Right atrium auricular region (tissue), 2 donors: ENCODE data around the gene CRLF1. TPM values are rescaled to one million over a fixed set of nuclear protein-coding genes. Genes with fewer than 3 reads are reported as not detected.
"Not testable (repeated sequence)": the region's sequence is repeated elsewhere in the genome, so short reads cannot be mapped to it uniquely, and the experiment has no call there.

Experiments used
- DNase-seq: peaks from one replicate; pipeline ENCODE4 v3.0.0-alpha.2; 2019; ENCODE audit warnings: low spot score
- H3K27ac ChIP-seq, 2 donors: fragments of 200-600 bp; sonication (generic); 1 replicate in 1 of 2; 2 replicates in 1 of 2; pipeline ENCODE4 v1.5.1; 2016 to 2019
- H3K27me3 ChIP-seq, 2 donors: fragments of 200-600 bp; sonication (generic); one replicate each; pipeline versions ENCODE4 v1.5.1 to v1.6.0; 2017 to 2019
- H3K36me3 ChIP-seq: fragments of 200-600 bp; sonication (generic); one replicate; pipeline ENCODE4 v1.5.1; 2016
- H3K4me1 ChIP-seq, 2 donors: fragments of 200-600 bp; sonication (generic); one replicate each; pipeline versions ENCODE4 v1.5.1 to v1.6.0; 2017 to 2019
- H3K4me3 ChIP-seq, 2 donors: fragments of 200-600 bp; sonication (generic); 1 replicate in 1 of 2; 2 replicates in 1 of 2; pipeline ENCODE4 v1.5.1; 2017 to 2019; ENCODE audit warnings: mild to moderate bottlenecking in 1 of 2, moderate library complexity in 1 of 2
- H3K9me3 ChIP-seq, 2 donors: fragments of 200-600 bp; sonication (generic); one replicate each; pipeline ENCODE4 v1.5.1; 2019
- total RNA-seq, 2 donors: library from RNA; depleted of rRNA; stranded (reverse); fragments of >200 nt; gene quantifications; one replicate each; pipeline ENCODE4 v1.1.0, GENCODE V29; 2016
- TF ChIP-seq, protein P1 (sequence below), 2 donors: fragments of 200-600 bp; sonication (generic); IDR thresholded peaks; one replicate each; pipeline ENCODE4 v1.5.1; 2019; ENCODE audit warnings: antibody characterized with exemption in 2 of 2

CRLF1 gene
- total RNA-seq, 2 donors from 2014 or later, result 71.8 to 73.9 TPM

DNA sequence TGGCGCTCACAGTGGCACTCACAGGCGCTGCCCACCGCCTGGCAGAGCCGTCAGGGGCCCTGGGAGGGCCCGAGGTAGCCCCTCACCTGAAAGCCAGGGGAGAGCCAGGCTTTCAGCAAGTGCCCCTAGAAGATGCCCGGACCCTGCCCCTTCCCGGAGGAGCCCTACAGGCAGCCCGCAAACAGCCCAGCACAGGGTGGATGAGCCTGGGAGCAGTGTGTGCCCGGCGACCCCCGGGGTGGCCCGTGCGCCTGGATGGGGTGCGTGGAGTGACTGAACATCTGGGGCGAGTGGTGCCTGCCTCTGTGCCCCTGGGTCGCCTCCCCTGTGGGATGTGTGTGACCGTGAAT is 1.4 kb downstream of the CRLF1 start:
- peak overlapping the region in 1 of 2 donors; percentile 53 for H3K27ac ChIP-seq
- no peaks in the 10 kb centered on the region for H3K36me3 ChIP-seq
- peak overlapping the region; percentile 32 to 53 for H3K4me3 ChIP-seq
- no peaks in the 10 kb centered on the region for H3K9me3 ChIP-seq
- TF ChIP-seq, protein P1, sequence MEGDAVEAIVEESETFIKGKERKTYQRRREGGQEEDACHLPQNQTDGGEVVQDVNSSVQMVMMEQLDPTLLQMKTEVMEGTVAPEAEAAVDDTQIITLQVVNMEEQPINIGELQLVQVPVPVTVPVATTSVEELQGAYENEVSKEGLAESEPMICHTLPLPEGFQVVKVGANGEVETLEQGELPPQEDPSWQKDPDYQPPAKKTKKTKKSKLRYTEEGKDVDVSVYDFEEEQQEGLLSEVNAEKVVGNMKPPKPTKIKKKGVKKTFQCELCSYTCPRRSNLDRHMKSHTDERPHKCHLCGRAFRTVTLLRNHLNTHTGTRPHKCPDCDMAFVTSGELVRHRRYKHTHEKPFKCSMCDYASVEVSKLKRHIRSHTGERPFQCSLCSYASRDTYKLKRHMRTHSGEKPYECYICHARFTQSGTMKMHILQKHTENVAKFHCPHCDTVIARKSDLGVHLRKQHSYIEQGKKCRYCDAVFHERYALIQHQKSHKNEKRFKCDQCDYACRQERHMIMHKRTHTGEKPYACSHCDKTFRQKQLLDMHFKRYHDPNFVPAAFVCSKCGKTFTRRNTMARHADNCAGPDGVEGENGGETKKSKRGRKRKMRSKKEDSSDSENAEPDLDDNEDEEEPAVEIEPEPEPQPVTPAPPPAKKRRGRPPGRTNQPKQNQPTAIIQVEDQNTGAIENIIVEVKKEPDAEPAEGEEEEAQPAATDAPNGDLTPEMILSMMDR (IDR thresholded peaks at IDR 0.05), result no peak
- DNase-seq, result no peak
- H3K27me3 ChIP-seq, result peaks cover 31 to 42% of the 10 kb centered on the region in 2 donors
- peaks cover 0 to 35% of the 10 kb centered on the region in 2 donors for H3K4me1 ChIP-seq

DNA sequence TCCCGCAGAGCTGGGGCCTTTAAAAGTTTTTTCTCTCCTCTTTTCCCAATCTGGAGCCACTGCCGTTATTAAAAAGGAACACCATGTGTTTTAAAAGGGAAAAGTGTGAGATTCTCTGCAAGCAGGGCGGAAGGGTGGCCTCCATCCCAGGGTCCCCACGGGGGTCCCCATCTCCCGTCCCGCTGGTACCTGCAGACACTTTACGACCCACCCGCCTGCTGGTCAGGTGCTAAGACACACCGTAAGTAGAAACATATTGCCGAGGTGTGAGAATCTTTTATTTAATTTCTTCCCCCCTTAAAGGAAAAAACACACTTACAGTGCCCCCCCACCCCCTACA is 1.8 kb downstream of the CRLF1 start:
- Histone ChIP-seq H3K27ac (peak overlapping the region in 1 of 2 donors; percentile 53), H3K9me3 (no peaks in the 10 kb centered on the region), H3K4me1 (peaks cover 0 to 35% of the 10 kb centered on the region in 2 donors), H3K4me3 (peak overlapping the region; percentile 32 to 53), H3K27me3 (peaks cover 27 to 38% of the 10 kb centered on the region in 2 donors), H3K36me3 (no peaks in the 10 kb centered on the region)
- TF ChIP-seq, protein P1 (IDR thresholded peaks at IDR 0.05), result no peak
- no peak for DNase-seq

DNA sequence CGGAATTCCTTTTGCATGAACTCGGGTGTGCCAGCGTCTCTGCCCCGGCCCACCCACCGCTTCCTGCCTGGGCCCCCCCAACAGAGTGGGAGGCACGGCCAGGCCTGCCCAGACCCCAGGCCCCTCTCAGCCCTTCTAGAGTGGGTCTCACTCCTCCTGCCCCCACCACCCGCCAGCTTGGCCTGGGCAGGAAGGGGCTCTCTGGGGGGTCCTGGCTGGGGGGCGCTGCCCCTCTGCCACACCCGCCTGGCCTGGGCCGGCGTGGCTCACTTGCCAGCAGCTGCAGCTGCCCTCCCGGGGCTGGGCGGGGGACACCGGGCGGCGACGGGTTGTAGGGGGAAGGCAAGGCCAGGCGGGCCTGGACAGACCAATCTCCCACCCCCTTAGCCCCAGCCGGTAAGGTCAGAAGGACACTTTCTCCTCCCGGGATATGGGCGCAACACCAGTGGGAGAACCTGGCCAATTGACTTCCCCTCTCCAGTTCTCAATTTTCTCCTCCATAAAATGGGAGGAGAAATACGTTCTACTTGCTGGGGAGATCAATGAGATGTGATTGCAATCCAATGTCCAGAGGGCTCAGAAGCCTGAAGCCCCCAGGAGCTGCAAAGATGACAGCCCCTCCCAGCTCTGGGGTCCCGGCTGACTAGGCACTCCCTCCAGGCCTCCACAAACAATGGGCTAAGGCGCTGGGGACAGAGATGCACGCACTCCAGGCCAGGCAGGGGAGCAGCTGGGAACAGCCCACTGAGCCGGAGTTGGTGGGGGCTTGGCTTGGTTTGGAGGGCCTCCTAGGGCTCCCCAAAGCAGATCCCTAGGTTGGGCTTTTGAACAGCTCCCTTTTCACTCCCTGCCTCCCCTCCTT is 2.4 kb downstream of the CRLF1 start:
- DNase-seq, result no peak
- H3K4me3 ChIP-seq, result peak overlapping the region; percentile 19 to 53
- no peaks in the 10 kb centered on the region for H3K9me3 ChIP-seq
- H3K27ac ChIP-seq, result peak overlapping the region in 1 of 2 donors; percentile 53
- TF ChIP-seq, protein P1 (IDR thresholded peaks at IDR 0.05), result no peak
- peaks cover 0 to 35% of the 10 kb centered on the region in 2 donors for H3K4me1 ChIP-seq
- no peaks in the 10 kb centered on the region for H3K36me3 ChIP-seq
- H3K27me3 ChIP-seq, result peaks cover 27 to 34% of the 10 kb centered on the region in 2 donors

DNA sequence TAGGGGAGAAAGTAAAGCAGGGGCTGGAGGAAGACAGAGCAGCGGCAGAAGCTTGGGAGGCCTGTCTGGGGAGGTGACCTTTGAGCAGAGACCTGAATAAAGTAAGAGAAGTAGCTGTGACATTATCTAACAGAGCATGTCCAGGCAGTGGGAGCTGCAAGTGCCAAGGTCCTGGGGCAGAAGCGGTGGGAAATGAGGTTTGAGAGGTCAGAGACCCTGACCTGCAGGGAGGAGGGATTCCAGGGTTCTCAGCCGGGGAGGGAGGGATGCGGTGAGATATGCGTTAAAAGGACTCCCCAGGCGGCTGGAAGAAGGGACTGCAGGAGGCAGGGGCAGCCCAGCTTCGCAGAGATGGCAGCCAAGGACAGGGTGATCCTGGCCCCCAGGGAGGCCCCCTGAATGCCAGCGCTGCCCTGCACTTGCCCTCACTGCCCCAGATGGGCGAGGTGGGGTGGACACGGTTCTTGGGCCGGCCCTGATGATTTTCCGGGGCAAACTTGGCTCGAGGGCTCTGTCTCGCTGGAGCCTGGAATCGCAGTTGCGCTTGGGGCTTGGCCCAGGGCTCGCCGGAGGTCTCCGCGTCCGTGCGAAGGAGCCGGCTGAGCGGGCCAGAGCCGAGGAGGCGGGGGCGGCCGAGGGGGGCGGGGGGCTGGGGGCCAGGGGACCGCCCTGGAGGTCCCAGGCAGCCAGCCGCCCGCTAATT is 3.2 kb downstream of the CRLF1 start:
- TF ChIP-seq, protein P1 (IDR thresholded peaks at IDR 0.05), result peak in 1 of 2 donors; percentile 14
- peak overlapping the region in 1 of 2 donors; percentile 53 for H3K4me3 ChIP-seq
- H3K9me3 ChIP-seq, result no peaks in the 10 kb centered on the region
- DNase-seq, result no peak
- peak overlapping the region in 1 of 2 donors; percentile 1 for H3K27ac ChIP-seq
- H3K27me3 ChIP-seq, result peaks cover 27 to 34% of the 10 kb centered on the region in 2 donors
- no peaks in the 10 kb centered on the region for H3K36me3 ChIP-seq
- H3K4me1 ChIP-seq, result peaks cover 0 to 35% of the 10 kb centered on the region in 2 donors

DNA sequence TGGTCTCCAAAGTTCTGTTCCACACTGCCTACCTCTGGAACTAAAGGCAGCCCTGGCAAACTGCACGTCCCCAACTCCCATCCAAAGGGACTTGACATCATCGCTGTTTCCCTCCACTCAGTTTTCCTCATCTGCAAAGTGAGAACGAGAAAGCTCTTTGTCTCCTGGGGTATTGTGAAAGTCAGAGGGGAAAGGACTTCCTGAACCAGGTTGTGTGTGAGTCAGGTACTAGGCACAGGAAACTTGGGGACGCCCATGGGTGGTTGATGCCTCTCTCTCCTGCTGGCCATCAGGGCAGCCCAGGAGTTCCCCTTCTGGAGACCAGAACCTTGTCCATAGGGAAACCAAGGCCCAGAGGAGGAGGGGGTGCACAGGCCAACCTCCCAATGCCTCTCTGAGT is 4.7 kb downstream of the CRLF1 start:
- H3K4me3 ChIP-seq, result no peak overlapping the region
- no peaks in the 10 kb centered on the region for H3K9me3 ChIP-seq
- no peak for DNase-seq
- peaks cover 17 to 22% of the 10 kb centered on the region in 2 donors for H3K27me3 ChIP-seq
- H3K27ac ChIP-seq, result no peak overlapping the region
- H3K4me1 ChIP-seq, result peaks cover 0 to 24% of the 10 kb centered on the region in 2 donors
- TF ChIP-seq, protein P1 (IDR thresholded peaks at IDR 0.05), result no peak
- no peaks in the 10 kb centered on the region for H3K36me3 ChIP-seq

DNA sequence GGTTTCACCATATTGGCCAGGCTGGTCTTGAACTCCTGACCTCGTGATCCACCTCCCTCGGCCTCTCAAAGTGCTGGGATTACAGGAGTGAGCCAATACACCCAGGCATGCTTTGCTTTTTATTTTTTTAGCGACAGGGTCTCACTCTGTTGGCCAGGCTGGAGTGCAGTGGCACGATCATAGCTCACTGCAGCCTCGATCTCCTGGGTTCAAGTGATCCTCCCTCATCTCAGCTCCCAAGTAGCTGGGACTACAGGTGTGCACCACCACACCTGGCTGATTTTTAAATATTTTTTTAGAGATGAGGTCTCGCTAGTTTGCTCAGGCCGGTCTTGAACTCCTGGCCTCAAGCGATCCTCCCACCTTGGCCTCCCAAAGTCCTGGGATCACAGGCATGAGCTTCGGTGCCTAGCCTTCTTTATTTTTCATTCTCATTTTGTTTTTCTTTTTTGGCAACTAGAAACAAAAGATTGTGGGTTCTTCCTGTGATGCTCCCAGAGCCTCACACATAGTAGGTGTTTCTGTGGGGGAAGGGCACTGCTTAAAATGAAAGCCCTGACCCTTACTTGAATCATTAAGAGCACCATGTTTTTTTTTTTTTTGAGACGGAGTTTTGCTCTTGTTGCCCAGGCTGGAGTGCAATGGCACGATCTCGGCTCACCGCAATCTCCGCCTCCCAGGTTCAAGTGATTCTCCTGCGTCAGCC is 5.8 kb downstream of the CRLF1 start:
- H3K4me3 ChIP-seq, DNase-seq, H3K27ac ChIP-seq, H3K36me3 ChIP-seq, H3K9me3 ChIP-seq: not testable (repeated sequence)
- Histone ChIP-seq H3K27me3 (peaks cover 17 to 18% of the 10 kb centered on the region in 2 donors), H3K4me1 (peaks cover 0 to 24% of the 10 kb centered on the region in 2 donors)
